Amygdala (tissue), 56 donors: Measurements from ENCODE around the gene CHST14.
"Not testable (repeated sequence)": the region's sequence is repeated elsewhere in the genome, so short reads cannot be mapped to it uniquely, and the experiment has no call there.

Source experiments
- DNase-seq, 56 donors: peaks; one replicate each; lab custom pipeline; 2025; lab: John Stamatoyannopoulos, UW

Gene CHST14

GRCh38 chr15:40439960-40440742 lies 30.6 kb upstream of the CHST14 start:
- DNase-seq: peak in 20 of 56 donors; percentile 15 to 60 (median 31)

- peak; percentile 56 to 98 (median 95) for DNase-seq
These were observed 29.8 kb upstream of the CHST14 start, which contains the start of gene BAHD1 for GRCh38 chr15:40440743-40441564. BAHD1 (plus strand) TSS chr15:40440953; CDS start chr15:40458465, 17,512 bp downstream.

- DNase-seq: peak in 9 of 56 donors; percentile 13 to 50 (median 30)
These were observed 28.9 kb upstream of the CHST14 start for GRCh38 chr15:40441565-40442531.

GRCh38 chr15:40443255-40443654 lies 27.5 kb upstream of the CHST14 start:
- DNase-seq: no peak

GRCh38 chr15:40443846-40444245 lies 26.9 kb upstream of the CHST14 start:
- DNase-seq: no peak

GRCh38 chr15:40444736-40445135 lies 26.0 kb upstream of the CHST14 start:
- DNase-seq: no peak

- no peak for DNase-seq
These were observed 25.3 kb upstream of the CHST14 start for GRCh38 chr15:40445421-40445922.

- DNase-seq: no peak
These were observed 24.6 kb upstream of the CHST14 start for GRCh38 chr15:40446144-40446543.

GRCh38 chr15:40448354-40448753 lies 22.4 kb upstream of the CHST14 start:
- no peak for DNase-seq

- DNase-seq: no peak
These were observed 21.5 kb upstream of the CHST14 start for GRCh38 chr15:40449275-40449674.

- DNase-seq: no peak
These were observed 20.7 kb upstream of the CHST14 start for GRCh38 chr15:40450047-40450446.

GRCh38 chr15:40451527-40452158 lies 19.1 kb upstream of the CHST14 start:
- DNase-seq: no peak

- DNase-seq: no peak
These were observed 18.3 kb upstream of the CHST14 start for GRCh38 chr15:40452296-40453090.

GRCh38 chr15:40453941-40454340 lies 16.8 kb upstream of the CHST14 start:
- DNase-seq: not testable (repeated sequence)

GRCh38 chr15:40454904-40455391 lies 15.8 kb upstream of the CHST14 start:
- DNase-seq: no peak

- DNase-seq: no peak
These were observed 14.5 kb upstream of the CHST14 start for GRCh38 chr15:40456299-40456712.

- DNase-seq: no peak
These were observed 14.0 kb upstream of the CHST14 start for GRCh38 chr15:40456738-40457137.

GRCh38 chr15:40458495-40459371 lies 12.1 kb upstream of the CHST14 start:
- DNase-seq: no peak
